ENCODE data around the gene ZNF827. TPM values are rescaled to one million over a fixed set of nuclear protein-coding genes. Genes with fewer than 3 reads are reported as not detected.

Gene ZNF827
- total and polyA plus RNA-seq, 2 of the 8 experiments (the other 6 are each of a cell fraction or from before 2014, with no cell fraction given), result 25.3 to 26.2 TPM

- TF ChIP-seq, protein P1, sequence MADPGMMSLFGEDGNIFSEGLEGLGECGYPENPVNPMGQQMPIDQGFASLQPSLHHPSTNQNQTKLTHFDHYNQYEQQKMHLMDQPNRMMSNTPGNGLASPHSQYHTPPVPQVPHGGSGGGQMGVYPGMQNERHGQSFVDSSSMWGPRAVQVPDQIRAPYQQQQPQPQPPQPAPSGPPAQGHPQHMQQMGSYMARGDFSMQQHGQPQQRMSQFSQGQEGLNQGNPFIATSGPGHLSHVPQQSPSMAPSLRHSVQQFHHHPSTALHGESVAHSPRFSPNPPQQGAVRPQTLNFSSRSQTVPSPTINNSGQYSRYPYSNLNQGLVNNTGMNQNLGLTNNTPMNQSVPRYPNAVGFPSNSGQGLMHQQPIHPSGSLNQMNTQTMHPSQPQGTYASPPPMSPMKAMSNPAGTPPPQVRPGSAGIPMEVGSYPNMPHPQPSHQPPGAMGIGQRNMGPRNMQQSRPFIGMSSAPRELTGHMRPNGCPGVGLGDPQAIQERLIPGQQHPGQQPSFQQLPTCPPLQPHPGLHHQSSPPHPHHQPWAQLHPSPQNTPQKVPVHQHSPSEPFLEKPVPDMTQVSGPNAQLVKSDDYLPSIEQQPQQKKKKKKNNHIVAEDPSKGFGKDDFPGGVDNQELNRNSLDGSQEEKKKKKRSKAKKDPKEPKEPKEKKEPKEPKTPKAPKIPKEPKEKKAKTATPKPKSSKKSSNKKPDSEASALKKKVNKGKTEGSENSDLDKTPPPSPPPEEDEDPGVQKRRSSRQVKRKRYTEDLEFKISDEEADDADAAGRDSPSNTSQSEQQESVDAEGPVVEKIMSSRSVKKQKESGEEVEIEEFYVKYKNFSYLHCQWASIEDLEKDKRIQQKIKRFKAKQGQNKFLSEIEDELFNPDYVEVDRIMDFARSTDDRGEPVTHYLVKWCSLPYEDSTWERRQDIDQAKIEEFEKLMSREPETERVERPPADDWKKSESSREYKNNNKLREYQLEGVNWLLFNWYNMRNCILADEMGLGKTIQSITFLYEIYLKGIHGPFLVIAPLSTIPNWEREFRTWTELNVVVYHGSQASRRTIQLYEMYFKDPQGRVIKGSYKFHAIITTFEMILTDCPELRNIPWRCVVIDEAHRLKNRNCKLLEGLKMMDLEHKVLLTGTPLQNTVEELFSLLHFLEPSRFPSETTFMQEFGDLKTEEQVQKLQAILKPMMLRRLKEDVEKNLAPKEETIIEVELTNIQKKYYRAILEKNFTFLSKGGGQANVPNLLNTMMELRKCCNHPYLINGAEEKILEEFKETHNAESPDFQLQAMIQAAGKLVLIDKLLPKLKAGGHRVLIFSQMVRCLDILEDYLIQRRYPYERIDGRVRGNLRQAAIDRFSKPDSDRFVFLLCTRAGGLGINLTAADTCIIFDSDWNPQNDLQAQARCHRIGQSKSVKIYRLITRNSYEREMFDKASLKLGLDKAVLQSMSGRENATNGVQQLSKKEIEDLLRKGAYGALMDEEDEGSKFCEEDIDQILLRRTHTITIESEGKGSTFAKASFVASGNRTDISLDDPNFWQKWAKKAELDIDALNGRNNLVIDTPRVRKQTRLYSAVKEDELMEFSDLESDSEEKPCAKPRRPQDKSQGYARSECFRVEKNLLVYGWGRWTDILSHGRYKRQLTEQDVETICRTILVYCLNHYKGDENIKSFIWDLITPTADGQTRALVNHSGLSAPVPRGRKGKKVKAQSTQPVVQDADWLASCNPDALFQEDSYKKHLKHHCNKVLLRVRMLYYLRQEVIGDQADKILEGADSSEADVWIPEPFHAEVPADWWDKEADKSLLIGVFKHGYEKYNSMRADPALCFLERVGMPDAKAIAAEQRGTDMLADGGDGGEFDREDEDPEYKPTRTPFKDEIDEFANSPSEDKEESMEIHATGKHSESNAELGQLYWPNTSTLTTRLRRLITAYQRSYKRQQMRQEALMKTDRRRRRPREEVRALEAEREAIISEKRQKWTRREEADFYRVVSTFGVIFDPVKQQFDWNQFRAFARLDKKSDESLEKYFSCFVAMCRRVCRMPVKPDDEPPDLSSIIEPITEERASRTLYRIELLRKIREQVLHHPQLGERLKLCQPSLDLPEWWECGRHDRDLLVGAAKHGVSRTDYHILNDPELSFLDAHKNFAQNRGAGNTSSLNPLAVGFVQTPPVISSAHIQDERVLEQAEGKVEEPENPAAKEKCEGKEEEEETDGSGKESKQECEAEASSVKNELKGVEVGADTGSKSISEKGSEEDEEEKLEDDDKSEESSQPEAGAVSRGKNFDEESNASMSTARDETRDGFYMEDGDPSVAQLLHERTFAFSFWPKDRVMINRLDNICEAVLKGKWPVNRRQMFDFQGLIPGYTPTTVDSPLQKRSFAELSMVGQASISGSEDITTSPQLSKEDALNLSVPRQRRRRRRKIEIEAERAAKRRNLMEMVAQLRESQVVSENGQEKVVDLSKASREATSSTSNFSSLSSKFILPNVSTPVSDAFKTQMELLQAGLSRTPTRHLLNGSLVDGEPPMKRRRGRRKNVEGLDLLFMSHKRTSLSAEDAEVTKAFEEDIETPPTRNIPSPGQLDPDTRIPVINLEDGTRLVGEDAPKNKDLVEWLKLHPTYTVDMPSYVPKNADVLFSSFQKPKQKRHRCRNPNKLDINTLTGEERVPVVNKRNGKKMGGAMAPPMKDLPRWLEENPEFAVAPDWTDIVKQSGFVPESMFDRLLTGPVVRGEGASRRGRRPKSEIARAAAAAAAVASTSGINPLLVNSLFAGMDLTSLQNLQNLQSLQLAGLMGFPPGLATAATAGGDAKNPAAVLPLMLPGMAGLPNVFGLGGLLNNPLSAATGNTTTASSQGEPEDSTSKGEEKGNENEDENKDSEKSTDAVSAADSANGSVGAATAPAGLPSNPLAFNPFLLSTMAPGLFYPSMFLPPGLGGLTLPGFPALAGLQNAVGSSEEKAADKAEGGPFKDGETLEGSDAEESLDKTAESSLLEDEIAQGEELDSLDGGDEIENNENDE (IDR thresholded peaks at IDR 0.05; ENCODE audit: insufficient replicate concordance, low read length), result no peak
These were observed 90.9 kb downstream of the ZNF827 start (continued) for GRCh38 chr4:145847764-145848163.

Measured in H1 (cell line).